IMR-90 (cell line): ENCODE results near the gene MMS19. TPM values are rescaled to one million over a fixed set of nuclear protein-coding genes. Genes with fewer than 3 reads are reported as not detected.
A peak's percentile ranks its signal among the peaks of the same experiment; 100 is the strongest.

Experiments
- ATAC-seq: fragments of 200-7000 bp; cut with Tn5 transposase; 2 replicates; pipeline ENCODE4 v1.9.1; 2020; ENCODE audit warnings: low read depth, mild to moderate bottlenecking, moderate library complexity
- BruUV-seq: library from RNA; stranded (reverse); fragments of 400-500 nt; replicated peaks from 2 replicates; lab custom pipeline; 2021; lab: Mats Ljungman, UMichigan
- CTCF ChIA-PET: fragments of 300-600 bp; formaldehyde crosslinking; extraction: SDS; loops from one replicate; lab custom pipeline; 2021; ENCODE audit warnings: antibody characterized with exemption; lab: Yijun Ruan, JAX
- POLR2A ChIA-PET: fragments of 300-600 bp; sonication (Branson Sonifier 250); formaldehyde crosslinking; loops from one replicate; lab custom pipeline; 2022; ENCODE audit warnings: antibody characterized with exemption; ENCODE audit not compliant: unreplicated experiment; lab: Charles Lee
- DNase-seq: peaks from one replicate; pipeline ENCODE4 v3.0.0; 2013
- H2AFZ ChIP-seq: replicated peaks from 2 replicates; pipeline ENCODE3; 2013; ENCODE audit warnings: low read length, mild to moderate bottlenecking; ENCODE audit not compliant: poor library complexity
- H2AK5ac ChIP-seq: 2 replicates; pipeline ENCODE4 v1.6.1; 2013; ENCODE audit warnings: low read depth, low read length, inconsistent platforms
- H2AK9ac ChIP-seq: replicated peaks from 2 replicates; pipeline ENCODE3; 2013; ENCODE audit warnings: mild to moderate bottlenecking, low read depth, low read length, moderate library complexity; ENCODE audit not compliant: poor library complexity
- H2BK120ac ChIP-seq: 2 replicates; pipeline ENCODE4 v1.6.1; 2013; ENCODE audit warnings: low read depth, low read length, inconsistent platforms
- H2BK15ac ChIP-seq: 3 replicates; pipeline ENCODE4 v1.6.1; 2013; ENCODE audit warnings: low read depth, low read length, inconsistent platforms
- H2BK20ac ChIP-seq: 2 replicates; pipeline ENCODE4 v1.6.1; 2013; ENCODE audit warnings: low read depth, mild to moderate bottlenecking, inconsistent platforms, low read length, moderate library complexity
- H2BK5ac ChIP-seq: 2 replicates; pipeline ENCODE4 v1.6.1; 2013; ENCODE audit warnings: mild to moderate bottlenecking, low read depth, low read length, inconsistent platforms; ENCODE audit not compliant: poor library complexity, severe bottlenecking
- H3K14ac ChIP-seq: replicated peaks from 2 replicates; pipeline ENCODE4 v1.6.1; 2013; ENCODE audit warnings: low read depth, low read length, inconsistent platforms
- H3K18ac ChIP-seq: 2 replicates; pipeline ENCODE4 v1.6.1; 2013; ENCODE audit warnings: low read depth, low read length, control low read depth
- H3K23ac ChIP-seq: 2 replicates; pipeline ENCODE4 v1.6.1; 2013; ENCODE audit warnings: low read depth, low read length, inconsistent platforms
- H3K27ac ChIP-seq: 2 replicates; pipeline ENCODE4 v1.5.1; 2013; ENCODE audit warnings: mild to moderate bottlenecking, control low read depth, low read length; ENCODE audit not compliant: insufficient read depth
- H3K27me3 ChIP-seq: 2 replicates; pipeline ENCODE4 v1.6.1; 2013; ENCODE audit warnings: low read length; ENCODE audit not compliant: control insufficient read depth, insufficient read depth
- H3K36me3 ChIP-seq: 2 replicates; pipeline ENCODE4 v1.6.1; 2013; ENCODE audit warnings: low read length, mixed read lengths; ENCODE audit not compliant: control insufficient read depth, insufficient read depth
- H3K4ac ChIP-seq: 2 replicates; pipeline ENCODE4 v1.6.1; 2013; ENCODE audit warnings: low read depth, low read length, inconsistent platforms
- H3K4me1 ChIP-seq: 2 replicates; pipeline ENCODE4 v1.6.1; 2013; ENCODE audit warnings: low read length, mixed read lengths; ENCODE audit not compliant: control insufficient read depth, insufficient read depth
- H3K4me2 ChIP-seq: 2 replicates; pipeline ENCODE4 v1.6.1; 2013; ENCODE audit warnings: low read depth, mild to moderate bottlenecking, control low read depth, low read length, moderate library complexity
- H3K4me3 ChIP-seq: 2 replicates; pipeline ENCODE4 v1.5.1; 2013; ENCODE audit warnings: low read depth, mild to moderate bottlenecking, control low read depth, low read length, moderate library complexity; ENCODE audit not compliant: insufficient read depth
- H3K56ac ChIP-seq: 2 replicates; pipeline ENCODE4 v1.6.1; 2013; ENCODE audit warnings: low read length, inconsistent platforms; ENCODE audit not compliant: insufficient read depth; ENCODE audit errors: extremely low read depth
- H3K79me1 ChIP-seq, 2 experiments: 2 replicates each; pipeline ENCODE4 v1.6.1; 2013; ENCODE audit warnings: low read length in 2 of 2, inconsistent platforms in 1 of 2, low read depth in 1 of 2
- H3K9ac ChIP-seq: 2 replicates; pipeline ENCODE4 v1.6.1; 2013; ENCODE audit warnings: low read depth, low read length, control low read depth
- H3K9me1 ChIP-seq: 2 replicates; pipeline ENCODE4 v1.6.1; 2013; ENCODE audit warnings: low read length, inconsistent platforms; ENCODE audit not compliant: insufficient read depth
- H3K9me3 ChIP-seq: 2 replicates; pipeline ENCODE4 v1.6.1; 2013; ENCODE audit warnings: low read length; ENCODE audit not compliant: control insufficient read depth, insufficient read depth
- H4K20me1 ChIP-seq: 2 replicates; pipeline ENCODE4 v1.6.1; 2013; ENCODE audit warnings: low read length, inconsistent platforms; ENCODE audit not compliant: insufficient read depth
- H4K5ac ChIP-seq: 2 replicates; pipeline ENCODE4 v1.6.1; 2013; ENCODE audit warnings: mild to moderate bottlenecking, low read depth, low read length, control low read depth
- H4K8ac ChIP-seq, 2 experiments: 2 replicates each; pipeline ENCODE4 v1.6.1; 2013; ENCODE audit warnings: low read depth in 2 of 2, low read length in 2 of 2, control low read depth in 1 of 2, inconsistent platforms in 1 of 2
- H4K91ac ChIP-seq: 2 replicates; pipeline ENCODE4 v1.6.1; 2013; ENCODE audit warnings: low read depth, low read length, inconsistent platforms; ENCODE audit not compliant: insufficient read depth
- FOS ChIP-seq: fragments of 150-350 bp; IDR thresholded peaks from 2 replicates; pipeline ENCODE4 v1.6.1; 2016; ENCODE audit warnings: low read depth, low read length
- RAD21 ChIP-seq: IDR thresholded peaks from 2 replicates; pipeline ENCODE4 v1.6.1; 2012; ENCODE audit warnings: low read length, improper control_type of control experiment
- dilution Hi-C: fragments of 300-500 bp; cut with HindIII; formaldehyde crosslinking; loops from one replicate; pipeline ENCODE4 v1.14.3; 2018; ENCODE audit warnings: low sequenced_read_pairs; ENCODE audit not compliant: unreplicated experiment
- in situ Hi-C: fragments of 300-500 bp; cut with MboI; formaldehyde crosslinking; loops from 3 replicates; pipeline ENCODE4 v1.14.3; 2019; ENCODE audit warnings: low sequenced_read_pairs, inconsistent platforms, mixed read lengths
- intact Hi-C: fragments of 100-400 bp; cut with micrococcal nuclease; formaldehyde crosslinking; loops from 2 replicates; pipeline ENCODE4 v1.10.0; 2022
- polyA plus RNA-seq, 3 experiments: library from polyadenylated mRNA; depleted of rRNA; stranded (reverse); fragments of >200 nt; gene quantifications; 2 replicates each; pipeline ENCODE4 v1.2.3, GENCODE V29; 2012; ENCODE audit warnings: low replicate concordance in 1 of 3
- total RNA-seq: library from RNA; depleted of rRNA; stranded (reverse); fragments of >200 nt; gene quantifications from 2 replicates; pipeline ENCODE4 v1.2.3, GENCODE V29; 2012

The MMS19 gene
- total and polyA plus RNA-seq, 2 of the 4 experiments (the other 2 are of a cell fraction), result 70.1 to 72.7 TPM

GRCh38 chr10:97434055-97434454 is 64.2 kb downstream of the MMS19 start:
- Histone ChIP-seq H3K4me2 (no peak overlapping the region), H3K4me1 (no peaks in the 10 kb centered on the region), H2AFZ (no peak overlapping the region), H3K9me1 (no peaks in the 10 kb centered on the region), H3K14ac (no peak overlapping the region), H3K9ac (no peak overlapping the region), H2BK15ac (no peak overlapping the region), H3K4me3 (no peak overlapping the region), H2BK5ac (no peak overlapping the region), H3K23ac (no peak overlapping the region), H2BK120ac (no peak overlapping the region), H3K79me1 (peaks cover 3 to 19% of the 10 kb centered on the region in 2 experiments; a peak in 2 of 4 replicates), H4K8ac (no peak overlapping the region), H4K91ac (no peak overlapping the region), H3K4ac (no peak overlapping the region), H2AK9ac (no peak overlapping the region), H2AK5ac (no peak overlapping the region), H3K9me3 (no peaks in the 10 kb centered on the region), H4K20me1 (peaks cover 22% of the 10 kb centered on the region), H3K56ac (no peak overlapping the region), H2BK20ac (no peak overlapping the region), H3K36me3 (peaks cover 44% of the 10 kb centered on the region), H3K18ac (no peak overlapping the region), H3K27me3 (no peaks in the 10 kb centered on the region), H3K27ac (no peak overlapping the region), H4K5ac (no peak overlapping the region)
- dilution Hi-C loops, result no loop called here
- no peak for TF ChIP-seq RAD21
- no peak for TF ChIP-seq FOS
- no TSS peak for BruUV-seq
- in situ Hi-C loops, result no loop called here
- CTCF ChIA-PET, result interaction anchor here (1.0 kb wide), 1 partner anchor 23 kb away, joined by 3 read pairs; no protein-coding TSS in a partner anchor
- ATAC-seq (peak; percentile 66), DNase-seq (no peak)
- POLR2A ChIA-PET, result no interaction called here
- intact Hi-C loops, result no loop called here
